Cardiac muscle cell (in vitro differentiated cells and primary cell): ENCODE results near the gene RPS19. TPM values are rescaled to one million over a fixed set of nuclear protein-coding genes. Genes with fewer than 3 reads are reported as not detected.

Experiments
- DNase-seq, 2 donors: peaks; one replicate each; pipeline versions ENCODE4 v3.0.0 to v3.0.0-alpha.2; 2010 to 2017; ENCODE audit warnings: low read depth in 1 of 2, low spot score in 1 of 2
- H3K27ac ChIP-seq: fragments of 200-600 bp; sonication (generic); 2 replicates; pipeline ENCODE4 v1.5.1; 2016
- H3K27me3 ChIP-seq: fragments of 200-600 bp; sonication (generic); 2 replicates; pipeline ENCODE4 v1.6.0; 2016; ENCODE audit warnings: control low read depth
- H3K36me3 ChIP-seq: fragments of 200-600 bp; sonication (generic); 2 replicates; pipeline ENCODE4 v1.5.1; 2016; ENCODE audit warnings: control low read depth
- H3K4me1 ChIP-seq: fragments of 200-600 bp; sonication (generic); 2 replicates; pipeline ENCODE4 v1.8.1; 2017; ENCODE audit warnings: low read depth, mild to moderate bottlenecking, mixed run types
- H3K4me3 ChIP-seq: fragments of 200-600 bp; sonication (generic); 2 replicates; pipeline ENCODE4 v1.5.1; 2016; ENCODE audit warnings: mild to moderate bottlenecking
- H3K9me3 ChIP-seq: fragments of 200-600 bp; sonication (generic); 2 replicates; pipeline ENCODE4 v1.5.1; 2017; ENCODE audit warnings: low read depth, mild to moderate bottlenecking, control low read depth
- polyA plus RNA-seq: library from polyadenylated mRNA; unstranded; fragments of >200 nt; fragmentation: Nextera tagmentation; extraction: Ambion mirVana; gene quantifications from 2 replicates; pipeline ENCODE4 v1.2.1, GENCODE V29; 2016
- total RNA-seq: library from RNA; depleted of rRNA; stranded (reverse); fragments of >200 nt; gene quantifications from 2 replicates; pipeline ENCODE4 v1.2.3, GENCODE V29; 2016
- TF ChIP-seq, protein P1 (sequence below): IDR thresholded peaks from 2 replicates; pipeline ENCODE4 v1.5.1; 2012; ENCODE audit warnings: low read depth, mild to moderate bottlenecking, low read length

RPS19 gene
- total and polyA plus RNA-seq, 2 experiments from 2014 or later: 1,323 to 1,651 TPM

DNA sequence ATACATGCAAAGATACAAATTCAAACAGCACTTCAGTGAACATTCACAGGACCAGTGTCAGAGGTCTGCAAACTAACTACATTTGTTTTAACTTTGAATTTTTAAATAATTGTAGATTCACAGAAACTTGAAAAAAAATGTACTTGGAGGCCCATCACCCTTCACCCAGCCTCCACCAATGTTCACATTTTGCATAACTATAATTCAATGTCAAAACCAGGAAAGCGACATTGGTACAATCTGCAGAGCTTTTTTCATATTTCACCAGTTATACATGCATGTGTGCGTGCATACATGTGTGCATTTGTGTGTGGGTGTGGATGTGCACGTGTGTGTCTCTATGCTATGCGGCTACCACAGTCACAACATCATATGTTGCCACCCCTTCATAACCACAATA lies 44.8 kb upstream of the RPS19 start:
- no peaks in the 10 kb centered on the region for H3K36me3 ChIP-seq
- TF ChIP-seq, protein P1, sequence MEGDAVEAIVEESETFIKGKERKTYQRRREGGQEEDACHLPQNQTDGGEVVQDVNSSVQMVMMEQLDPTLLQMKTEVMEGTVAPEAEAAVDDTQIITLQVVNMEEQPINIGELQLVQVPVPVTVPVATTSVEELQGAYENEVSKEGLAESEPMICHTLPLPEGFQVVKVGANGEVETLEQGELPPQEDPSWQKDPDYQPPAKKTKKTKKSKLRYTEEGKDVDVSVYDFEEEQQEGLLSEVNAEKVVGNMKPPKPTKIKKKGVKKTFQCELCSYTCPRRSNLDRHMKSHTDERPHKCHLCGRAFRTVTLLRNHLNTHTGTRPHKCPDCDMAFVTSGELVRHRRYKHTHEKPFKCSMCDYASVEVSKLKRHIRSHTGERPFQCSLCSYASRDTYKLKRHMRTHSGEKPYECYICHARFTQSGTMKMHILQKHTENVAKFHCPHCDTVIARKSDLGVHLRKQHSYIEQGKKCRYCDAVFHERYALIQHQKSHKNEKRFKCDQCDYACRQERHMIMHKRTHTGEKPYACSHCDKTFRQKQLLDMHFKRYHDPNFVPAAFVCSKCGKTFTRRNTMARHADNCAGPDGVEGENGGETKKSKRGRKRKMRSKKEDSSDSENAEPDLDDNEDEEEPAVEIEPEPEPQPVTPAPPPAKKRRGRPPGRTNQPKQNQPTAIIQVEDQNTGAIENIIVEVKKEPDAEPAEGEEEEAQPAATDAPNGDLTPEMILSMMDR: no peak
- H3K27ac ChIP-seq: no peak overlapping the region
- no peak for DNase-seq
- H3K4me1 ChIP-seq: no peaks in the 10 kb centered on the region
- no peaks in the 10 kb centered on the region for H3K9me3 ChIP-seq
- no peak overlapping the region for H3K4me3 ChIP-seq
- H3K27me3 ChIP-seq: no peaks in the 10 kb centered on the region

DNA sequence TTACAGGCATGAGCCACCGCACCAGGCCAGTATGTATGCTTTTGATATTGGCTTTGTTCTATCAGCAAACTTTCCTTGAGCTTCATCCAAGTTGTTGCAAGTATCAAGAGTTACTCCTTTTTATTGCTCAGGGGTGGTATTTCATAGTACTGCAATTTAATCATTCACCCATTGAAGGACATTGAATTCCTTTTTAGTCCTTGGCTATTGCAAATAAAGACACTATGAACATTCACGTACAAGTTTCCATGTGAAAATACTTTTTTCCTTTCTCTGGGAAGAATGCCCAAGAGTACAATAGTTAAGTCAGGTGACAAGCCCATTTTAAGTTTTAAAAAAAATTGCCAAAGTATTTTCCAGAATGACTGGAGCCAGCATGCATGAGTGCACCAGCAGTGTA lies 43.3 kb upstream of the RPS19 start:
- Histone ChIP-seq H3K9me3 (no peaks in the 10 kb centered on the region), H3K27ac (no peak overlapping the region), H3K4me1 (no peaks in the 10 kb centered on the region), H3K27me3 (no peaks in the 10 kb centered on the region), H3K4me3 (no peak overlapping the region), H3K36me3 (no peaks in the 10 kb centered on the region)
- TF ChIP-seq, protein P1: no peak
- DNase-seq: no peak

DNA sequence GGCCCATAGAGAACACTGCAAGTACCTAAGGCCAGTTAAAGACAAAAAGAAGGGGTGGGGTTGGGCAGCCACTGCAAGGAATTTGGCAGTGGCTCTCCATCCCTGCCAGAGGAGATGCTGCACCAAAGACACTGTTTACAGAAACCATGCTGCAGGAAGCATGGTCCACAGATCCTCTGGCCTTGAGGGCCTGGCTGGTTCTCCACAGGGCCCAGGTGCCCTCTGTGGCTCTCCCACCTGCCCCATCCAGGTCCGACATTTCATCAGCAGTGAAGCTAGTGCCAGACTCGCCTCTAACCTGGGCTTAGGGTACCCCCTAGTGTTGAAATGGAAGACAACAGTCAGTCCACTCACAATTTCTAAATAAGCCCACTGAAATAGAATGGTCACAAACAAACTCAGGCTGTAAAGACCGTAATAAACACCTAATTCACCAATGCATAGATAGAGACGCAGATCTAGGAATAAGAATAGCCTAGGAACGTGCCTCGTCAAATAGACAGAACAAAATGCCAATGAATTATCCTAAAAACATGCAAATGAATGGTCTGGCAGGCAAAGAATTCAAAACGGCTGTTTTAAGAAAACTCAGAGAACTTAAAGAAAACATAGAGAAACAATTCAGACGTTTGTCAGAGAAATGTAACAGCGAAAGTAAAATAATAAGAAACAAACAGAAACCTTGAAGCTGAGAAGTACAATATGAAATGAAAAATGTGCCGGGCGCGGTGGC lies 38.9 kb upstream of the RPS19 start:
- Histone ChIP-seq H3K4me1 (no peaks in the 10 kb centered on the region), H3K27me3 (no peaks in the 10 kb centered on the region), H3K9me3 (no peaks in the 10 kb centered on the region), H3K36me3 (no peaks in the 10 kb centered on the region), H3K27ac (no peak overlapping the region), H3K4me3 (no peak overlapping the region)
- TF ChIP-seq, protein P1: peak; percentile 62
- DNase-seq: peak in 1 of 2 donors; percentile 40

DNA sequence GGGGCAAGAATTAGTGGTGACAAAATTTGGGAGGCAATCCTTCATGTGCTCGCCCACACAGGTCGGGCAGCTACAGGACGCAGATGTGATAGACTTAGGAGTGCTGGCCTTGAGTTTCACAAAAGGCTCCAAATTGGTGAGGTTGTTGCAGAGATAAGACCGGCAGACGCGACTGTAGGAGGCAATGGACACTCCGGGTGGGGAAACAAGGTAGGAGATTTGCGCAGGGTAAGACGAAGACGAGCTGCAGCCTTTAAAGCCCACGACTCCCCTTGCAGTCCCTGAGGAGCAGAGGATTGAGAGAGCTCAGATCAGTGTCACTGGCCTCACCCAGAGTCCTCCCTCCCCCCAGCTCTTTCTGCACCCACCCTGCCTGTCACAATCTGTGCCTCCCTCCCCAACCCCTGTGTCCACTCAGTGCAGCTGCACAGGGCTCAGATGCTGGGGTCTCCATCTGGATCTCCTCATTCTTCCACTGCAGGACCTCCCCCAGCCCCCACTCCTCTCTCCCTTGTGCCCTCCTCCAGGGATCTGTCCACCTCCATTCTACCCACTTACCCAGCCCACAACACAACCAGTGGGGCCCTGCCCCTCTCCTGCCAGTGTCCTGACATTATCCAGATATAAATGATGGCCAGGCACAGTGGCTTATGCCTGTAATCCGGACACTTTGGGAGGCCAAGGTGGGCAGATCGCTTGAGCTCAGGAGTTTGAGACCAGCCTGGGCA lies 21.9 kb upstream of the RPS19 start:
- no peak for DNase-seq
- H3K36me3 ChIP-seq: no peaks in the 10 kb centered on the region
- no peak overlapping the region for H3K4me3 ChIP-seq
- no peaks in the 10 kb centered on the region for H3K27me3 ChIP-seq
- TF ChIP-seq, protein P1: no peak
- H3K9me3 ChIP-seq: no peaks in the 10 kb centered on the region
- no peaks in the 10 kb centered on the region for H3K4me1 ChIP-seq
- H3K27ac ChIP-seq: no peak overlapping the region

DNA sequence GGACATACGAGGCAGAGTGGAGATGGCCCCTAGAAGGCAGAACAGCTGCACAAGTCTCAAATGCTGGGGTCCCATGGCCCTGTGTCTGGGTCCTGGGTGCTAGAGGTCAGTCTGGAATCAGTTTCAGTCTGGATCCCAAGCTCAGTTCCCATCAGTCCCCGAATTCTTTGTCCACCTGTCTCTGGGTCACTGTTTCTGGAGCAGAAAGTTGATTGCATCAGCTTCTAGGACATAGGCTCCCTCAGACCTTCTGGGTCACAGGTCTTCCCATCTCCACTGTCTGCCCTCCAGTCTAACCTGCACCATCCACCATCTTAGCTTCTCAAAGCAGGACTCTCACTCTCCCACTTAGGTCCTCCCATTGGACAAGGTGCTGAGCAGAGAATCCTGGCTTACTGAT lies 20.8 kb upstream of the RPS19 start:
- Histone ChIP-seq H3K9me3 (no peaks in the 10 kb centered on the region), H3K27me3 (no peaks in the 10 kb centered on the region), H3K27ac (no peak overlapping the region), H3K4me1 (no peaks in the 10 kb centered on the region), H3K36me3 (no peaks in the 10 kb centered on the region), H3K4me3 (no peak overlapping the region)
- TF ChIP-seq, protein P1: no peak
- DNase-seq: no peak
